ENCODE data around the gene AATK.
A peak's percentile ranks its signal among the peaks of the same experiment; 100 is the strongest.

The AATK gene

DNA sequence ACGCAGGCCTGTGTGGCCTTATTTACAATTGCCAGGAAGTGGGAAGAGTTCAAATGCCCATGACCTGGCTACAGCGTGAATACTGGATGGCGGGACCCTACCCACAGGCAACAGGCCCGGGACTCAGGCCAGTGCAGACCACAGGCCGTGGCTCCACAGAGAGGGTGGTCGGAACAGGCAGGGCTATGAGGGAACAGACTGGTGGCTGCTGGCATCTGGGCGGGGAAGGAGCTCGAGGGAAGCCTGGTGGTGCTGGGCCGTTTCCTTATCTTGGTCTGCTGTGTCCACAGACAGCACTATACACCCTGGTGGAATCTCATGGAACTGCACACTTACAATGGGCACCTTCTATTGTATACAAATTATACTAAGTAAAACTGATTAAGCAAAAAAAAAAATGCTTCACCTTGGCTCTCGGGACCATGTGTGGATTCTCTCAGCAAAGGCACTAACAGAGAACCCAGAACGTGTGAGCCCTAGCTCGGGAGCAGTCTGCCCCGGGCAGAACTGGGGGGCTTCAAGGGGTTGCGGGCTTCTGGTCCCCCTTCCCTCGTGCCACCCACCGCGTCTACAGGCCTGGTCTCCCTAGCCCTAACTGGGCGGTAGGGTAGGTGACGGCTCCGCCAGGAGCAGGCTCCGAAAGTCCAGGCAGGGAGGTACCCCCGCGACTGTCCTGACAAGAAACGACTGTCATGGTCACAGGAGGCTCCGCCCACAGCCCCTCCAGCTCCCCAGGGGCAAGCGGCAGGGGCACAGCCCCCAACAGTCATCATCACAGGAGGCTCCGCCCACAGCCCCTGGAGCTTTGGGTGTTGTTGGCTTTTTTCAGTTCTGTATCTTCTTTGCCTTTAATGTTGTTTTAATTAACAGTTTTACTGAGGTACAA, 34.9 kb upstream of the AATK start:
- peak; percentile 64 for DNase-seq (ENCODE audit: low read depth)
- TF ChIP-seq, protein P1, sequence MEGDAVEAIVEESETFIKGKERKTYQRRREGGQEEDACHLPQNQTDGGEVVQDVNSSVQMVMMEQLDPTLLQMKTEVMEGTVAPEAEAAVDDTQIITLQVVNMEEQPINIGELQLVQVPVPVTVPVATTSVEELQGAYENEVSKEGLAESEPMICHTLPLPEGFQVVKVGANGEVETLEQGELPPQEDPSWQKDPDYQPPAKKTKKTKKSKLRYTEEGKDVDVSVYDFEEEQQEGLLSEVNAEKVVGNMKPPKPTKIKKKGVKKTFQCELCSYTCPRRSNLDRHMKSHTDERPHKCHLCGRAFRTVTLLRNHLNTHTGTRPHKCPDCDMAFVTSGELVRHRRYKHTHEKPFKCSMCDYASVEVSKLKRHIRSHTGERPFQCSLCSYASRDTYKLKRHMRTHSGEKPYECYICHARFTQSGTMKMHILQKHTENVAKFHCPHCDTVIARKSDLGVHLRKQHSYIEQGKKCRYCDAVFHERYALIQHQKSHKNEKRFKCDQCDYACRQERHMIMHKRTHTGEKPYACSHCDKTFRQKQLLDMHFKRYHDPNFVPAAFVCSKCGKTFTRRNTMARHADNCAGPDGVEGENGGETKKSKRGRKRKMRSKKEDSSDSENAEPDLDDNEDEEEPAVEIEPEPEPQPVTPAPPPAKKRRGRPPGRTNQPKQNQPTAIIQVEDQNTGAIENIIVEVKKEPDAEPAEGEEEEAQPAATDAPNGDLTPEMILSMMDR (IDR thresholded peaks at IDR 0.05; ENCODE audit: insufficient read depth, low read depth, low read length, missing control alignments) = peak; percentile 51
- no peak overlapping the region for H3K4me3 ChIP-seq (ENCODE audit: low read depth, low read length)

DNA sequence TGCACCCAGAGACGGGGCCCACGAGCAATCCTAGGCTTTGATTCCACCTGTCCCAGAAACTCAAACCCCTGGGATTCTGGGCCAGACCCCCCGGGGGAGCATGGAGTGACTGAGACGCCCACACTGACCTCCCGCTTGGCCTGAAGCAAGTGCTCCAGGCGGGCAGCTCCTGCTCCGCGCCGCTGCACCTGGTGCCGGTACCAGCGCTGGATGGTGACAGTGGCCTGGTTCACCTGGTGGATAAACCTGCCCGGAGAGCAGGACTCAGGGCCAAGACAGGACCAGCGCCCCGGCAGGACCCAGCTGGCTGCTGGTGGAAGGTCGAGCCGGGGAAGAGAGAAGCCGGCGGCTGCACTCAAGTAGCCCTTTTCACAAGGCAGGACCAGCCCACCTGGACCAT, 34.2 kb upstream of the AATK start:
- TF ChIP-seq, protein P1 (IDR thresholded peaks at IDR 0.05; ENCODE audit: insufficient read depth, low read depth, low read length, missing control alignments) = no peak
- DNase-seq (ENCODE audit: low read depth) = no peak

DNA sequence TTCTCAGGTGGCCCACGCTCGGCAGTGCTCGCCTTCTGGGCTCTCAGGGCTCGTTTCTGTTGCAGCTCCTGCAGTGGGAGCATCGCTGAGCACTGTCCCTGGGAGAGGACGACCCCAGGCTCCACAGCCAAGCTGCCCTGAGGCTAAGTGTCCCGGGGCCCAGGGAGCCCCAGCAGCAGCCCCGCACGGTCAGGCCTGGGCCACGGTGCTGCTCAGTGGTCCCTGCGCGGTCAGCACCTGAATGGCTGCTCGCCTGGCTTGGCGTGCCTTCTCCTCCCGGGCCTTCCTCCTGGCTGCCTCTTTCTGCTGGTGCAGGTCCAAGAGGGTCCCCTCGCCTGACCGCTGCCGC, 33.4 kb upstream of the AATK start:
- DNase-seq (ENCODE audit: low read depth) = no peak
- no peak overlapping the region for H3K4me3 ChIP-seq (ENCODE audit: low read depth, low read length)
- TF ChIP-seq, protein P1 (IDR thresholded peaks at IDR 0.05; ENCODE audit: insufficient read depth, low read depth, low read length, missing control alignments) = no peak

More for the DNA sequence above, 34.2 kb upstream of the AATK start:
- H3K4me3 ChIP-seq (ENCODE audit: low read depth, low read length) = no peak overlapping the region

DNA sequence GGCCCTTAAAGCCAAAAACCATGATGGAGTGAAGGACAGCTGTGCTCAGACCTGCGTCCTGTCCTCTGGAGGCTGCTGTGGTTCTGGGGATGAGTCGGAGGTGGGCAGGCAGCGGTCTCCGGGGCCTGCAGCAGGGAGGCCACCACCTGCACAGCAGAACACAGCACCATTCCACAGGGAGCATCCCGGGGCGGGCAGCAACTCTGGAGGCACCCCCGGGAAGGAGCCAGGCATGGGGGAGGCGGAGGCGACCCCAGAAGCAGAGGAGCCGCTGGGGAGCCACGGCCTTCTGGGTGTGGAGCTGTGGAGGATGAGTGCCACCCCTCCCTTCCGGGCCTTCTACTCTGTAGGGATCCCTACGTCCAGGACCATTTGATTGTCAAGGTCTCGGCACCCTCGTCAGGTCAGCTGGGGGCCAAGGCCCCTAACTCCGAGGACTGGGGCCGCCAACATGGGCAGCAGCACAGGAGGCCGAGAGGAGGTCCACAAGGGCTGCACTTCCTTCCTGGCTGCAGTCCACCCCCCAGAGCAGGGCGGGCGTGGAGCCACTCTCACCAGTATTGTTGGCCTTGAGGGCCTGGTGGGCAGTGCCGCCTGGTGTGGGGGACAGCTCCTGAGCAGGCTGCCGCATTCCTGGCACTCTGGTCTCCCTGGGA, 32.9 kb upstream of the AATK start:
- TF ChIP-seq, protein P1 (IDR thresholded peaks at IDR 0.05; ENCODE audit: insufficient read depth, low read depth, low read length, missing control alignments) = no peak
- H3K4me3 ChIP-seq (ENCODE audit: low read depth, low read length) = no peak overlapping the region
- no peak for DNase-seq (ENCODE audit: low read depth)

DNA sequence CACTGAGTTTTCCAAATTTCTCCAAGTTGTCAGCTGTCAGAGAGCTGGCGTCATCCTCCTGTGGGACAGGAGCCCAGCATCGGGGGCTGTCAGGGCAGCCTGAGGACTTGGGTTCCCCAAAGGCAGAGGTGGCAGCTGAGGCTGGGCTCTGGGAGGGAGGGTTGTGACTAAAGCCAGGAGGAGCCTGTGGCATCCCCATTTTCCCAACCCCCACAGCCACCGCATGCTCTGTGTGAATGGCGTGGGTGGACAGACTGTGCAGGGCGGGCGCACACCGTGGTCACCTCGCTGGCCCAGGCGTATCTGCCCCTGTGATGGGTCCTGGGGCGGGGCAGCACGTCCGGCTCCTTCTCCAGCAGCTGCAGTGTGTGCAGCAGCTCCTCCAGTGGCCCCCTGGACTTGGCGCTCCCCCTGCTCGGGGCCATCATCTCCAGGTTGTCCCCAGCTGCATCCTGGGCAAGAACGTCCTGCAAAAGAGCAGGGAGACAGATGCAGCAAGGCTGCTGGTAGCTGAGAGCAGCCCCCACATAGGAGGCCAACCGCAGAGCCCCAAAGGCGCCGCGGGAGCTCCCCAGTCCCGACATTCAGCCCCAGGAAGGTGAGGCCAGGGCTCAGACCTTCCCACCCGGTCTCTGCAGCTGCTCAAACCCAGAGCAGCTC, 31.9 kb upstream of the AATK start:
- H3K4me3 ChIP-seq (ENCODE audit: low read depth, low read length) = no peak overlapping the region
- TF ChIP-seq, protein P1 (IDR thresholded peaks at IDR 0.05; ENCODE audit: insufficient read depth, low read depth, low read length, missing control alignments) = no peak
- no peak for DNase-seq (ENCODE audit: low read depth)

DNA sequence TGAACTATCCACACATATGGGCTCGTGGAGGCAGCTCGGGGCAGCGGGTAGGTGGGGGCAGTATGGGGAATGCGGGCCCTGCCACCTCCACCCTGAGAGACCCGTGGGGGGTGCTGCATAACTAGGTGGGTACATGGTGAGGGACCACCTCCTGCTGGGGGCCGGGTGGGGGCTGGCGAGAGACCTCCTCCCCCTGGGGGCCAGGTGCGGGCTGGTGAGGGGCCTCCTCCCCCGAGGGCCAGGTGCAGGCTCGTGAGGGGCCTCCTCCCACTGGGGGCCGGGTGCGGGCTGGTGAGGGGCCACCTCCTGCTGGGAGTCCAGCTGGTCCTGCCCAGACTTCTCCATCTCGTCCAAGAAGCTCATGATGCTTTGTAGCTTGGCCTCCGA, 31.4 kb upstream of the AATK start:
- TF ChIP-seq, protein P1 (IDR thresholded peaks at IDR 0.05; ENCODE audit: insufficient read depth, low read depth, low read length, missing control alignments) = no peak
- no peak overlapping the region for H3K4me3 ChIP-seq (ENCODE audit: low read depth, low read length)
- no peak for DNase-seq (ENCODE audit: low read depth)
